GM18870 (cell line): ENCODE results near the gene CLDN4.
"Not testable (repeated sequence)": the region's sequence is repeated elsewhere in the genome, so short reads cannot be mapped to it uniquely, and the experiment has no call there.

ENCODE experiments used
- ATAC-seq: cut with Tn5 transposase; IDR thresholded peaks from one replicate; pipeline ENCODE4 v1.9.1; 2021; ENCODE audit warnings: moderate library complexity; ENCODE audit not compliant: unreplicated experiment

The CLDN4 gene, protein sequence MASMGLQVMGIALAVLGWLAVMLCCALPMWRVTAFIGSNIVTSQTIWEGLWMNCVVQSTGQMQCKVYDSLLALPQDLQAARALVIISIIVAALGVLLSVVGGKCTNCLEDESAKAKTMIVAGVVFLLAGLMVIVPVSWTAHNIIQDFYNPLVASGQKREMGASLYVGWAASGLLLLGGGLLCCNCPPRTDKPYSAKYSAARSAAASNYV

DNA sequence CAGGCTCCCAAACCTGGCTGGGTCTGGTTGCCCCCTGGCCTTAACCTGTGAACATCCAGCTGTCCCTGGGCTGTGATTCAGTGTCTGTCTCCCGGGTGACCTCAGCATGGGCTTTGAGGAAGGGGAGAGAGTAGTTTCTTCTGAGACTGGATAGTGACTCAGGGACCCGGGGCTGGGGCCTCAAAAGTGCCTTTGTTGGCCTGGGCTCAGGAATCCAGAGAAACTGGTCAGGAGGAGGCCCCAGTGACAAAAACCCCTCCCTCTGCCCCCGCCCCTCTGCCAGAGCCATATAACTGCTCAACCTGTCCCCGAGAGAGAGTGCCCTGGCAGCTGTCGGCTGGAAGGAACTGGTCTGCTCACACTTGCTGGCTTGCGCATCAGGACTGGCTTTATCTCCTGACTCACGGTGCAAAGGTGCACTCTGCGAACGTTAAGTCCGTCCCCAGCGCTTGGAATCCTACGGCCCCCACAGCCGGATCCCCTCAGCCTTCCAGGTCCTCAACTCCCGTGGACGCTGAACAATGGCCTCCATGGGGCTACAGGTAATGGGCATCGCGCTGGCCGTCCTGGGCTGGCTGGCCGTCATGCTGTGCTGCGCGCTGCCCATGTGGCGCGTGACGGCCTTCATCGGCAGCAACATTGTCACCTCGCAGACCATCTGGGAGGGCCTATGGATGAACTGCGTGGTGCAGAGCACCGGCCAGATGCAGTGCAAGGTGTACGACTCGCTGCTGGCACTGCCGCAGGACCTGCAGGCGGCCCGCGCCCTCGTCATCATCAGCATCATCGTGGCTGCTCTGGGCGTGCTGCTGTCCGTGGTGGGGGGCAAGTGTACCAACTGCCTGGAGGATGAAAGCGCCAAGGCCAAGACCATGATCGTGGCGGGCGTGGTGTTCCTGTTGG, at the start of gene CLDN4:
Gene CLDN4 (plus strand): TSS at position 316 of the 903 bp plus-strand sequence. CDS start 206 bp downstream, at position 522.
- no peak for ATAC-seq

DNA sequence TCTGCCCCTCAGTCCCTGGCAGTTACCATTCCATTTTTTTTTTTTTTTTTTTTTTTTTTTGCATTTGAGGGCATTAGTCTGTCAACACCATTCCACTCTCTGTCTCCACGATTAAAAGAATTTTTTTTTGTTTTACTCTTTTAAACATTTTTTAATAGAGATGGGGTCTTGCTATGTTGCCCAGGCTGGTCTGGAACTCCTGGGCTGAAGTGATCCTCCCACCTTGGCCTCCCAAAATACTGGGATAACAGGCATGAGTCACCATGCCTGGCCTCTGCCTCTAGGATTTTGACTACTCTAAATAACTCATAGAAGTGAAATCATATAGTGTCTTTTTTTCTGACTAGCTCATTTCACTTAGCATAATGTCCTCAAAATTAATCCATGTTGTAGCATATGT, 44.2 kb upstream of the CLDN4 start:
- ATAC-seq, result no peak

DNA sequence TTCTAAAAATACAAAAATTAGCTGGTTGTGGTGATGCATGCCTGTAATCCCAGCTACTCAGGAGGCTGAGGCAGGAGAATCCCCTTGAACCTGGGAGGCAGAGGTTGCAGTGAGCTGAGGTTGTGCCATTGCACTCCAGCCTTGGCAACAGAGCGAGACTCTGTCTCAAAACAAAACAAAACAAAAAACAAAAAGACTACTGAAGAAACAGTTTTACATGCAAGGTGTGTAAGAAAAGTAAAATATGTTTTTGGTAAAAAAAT, 43.1 kb upstream of the CLDN4 start:
- ATAC-seq, result not testable (repeated sequence)

DNA sequence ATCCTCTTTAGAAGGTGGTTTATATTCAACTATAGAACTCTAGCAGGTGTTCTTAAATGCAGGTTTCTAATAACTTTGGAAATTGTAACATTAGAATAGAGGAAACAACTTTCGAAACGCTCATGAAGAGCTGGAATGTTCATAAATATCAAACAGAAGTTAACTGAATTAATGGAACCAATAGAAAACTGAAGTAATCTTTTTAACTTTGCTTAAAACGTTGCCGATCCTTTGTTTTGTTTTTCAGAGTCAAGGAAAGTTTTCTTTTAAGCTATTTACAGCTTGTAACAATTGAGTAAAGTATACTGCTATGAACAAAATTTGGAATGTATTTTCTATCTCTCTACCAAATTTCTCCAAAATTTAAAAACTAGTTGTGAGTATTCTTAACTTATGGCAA, 41.7 kb upstream of the CLDN4 start:
- ATAC-seq, result no peak

DNA sequence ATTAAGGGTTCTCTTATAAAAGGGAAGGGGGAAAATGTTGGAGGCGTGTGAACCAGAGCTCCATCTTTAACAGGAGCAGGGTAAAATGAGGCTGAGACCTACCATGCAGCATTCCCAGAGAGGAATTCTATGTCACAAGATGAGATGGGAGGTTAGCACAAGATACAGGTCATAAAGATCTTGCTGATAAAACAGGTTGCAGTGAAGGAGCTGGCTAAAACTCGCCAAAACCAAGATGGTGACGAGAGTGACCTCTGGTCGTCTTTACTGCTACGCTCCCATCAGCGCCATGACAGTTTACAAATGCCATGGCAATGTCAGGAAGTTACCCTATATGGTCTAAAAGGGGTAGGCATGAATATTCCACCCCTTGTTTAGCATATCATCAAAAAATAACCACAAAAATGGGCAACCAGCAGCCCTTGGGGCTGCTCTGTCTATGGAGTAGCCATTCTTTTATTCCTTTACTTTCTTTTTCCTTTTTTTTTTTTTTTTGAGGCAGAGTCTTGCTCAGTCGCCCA, 39.6 kb upstream of the CLDN4 start:
- not testable (repeated sequence) for ATAC-seq

DNA sequence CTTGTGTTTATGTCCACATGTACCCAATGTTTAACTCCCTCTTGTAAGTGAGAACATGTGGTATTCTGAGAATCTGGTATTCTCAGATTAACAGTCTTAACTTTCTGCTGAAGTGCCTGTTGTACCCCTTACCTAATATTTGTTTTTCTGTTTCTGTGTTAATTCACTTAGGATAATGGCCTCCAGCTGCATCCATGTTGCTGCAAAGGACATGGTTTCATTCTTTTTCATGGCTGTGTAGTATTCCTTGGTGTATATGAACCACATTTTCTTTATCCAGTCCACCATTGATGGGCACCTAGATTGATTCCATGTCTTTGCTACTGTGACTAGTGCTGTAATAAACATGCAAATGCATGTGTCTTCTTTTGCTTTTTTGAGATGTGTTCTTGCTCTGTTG, 35.6 kb upstream of the CLDN4 start:
- ATAC-seq, result not testable (repeated sequence)

DNA sequence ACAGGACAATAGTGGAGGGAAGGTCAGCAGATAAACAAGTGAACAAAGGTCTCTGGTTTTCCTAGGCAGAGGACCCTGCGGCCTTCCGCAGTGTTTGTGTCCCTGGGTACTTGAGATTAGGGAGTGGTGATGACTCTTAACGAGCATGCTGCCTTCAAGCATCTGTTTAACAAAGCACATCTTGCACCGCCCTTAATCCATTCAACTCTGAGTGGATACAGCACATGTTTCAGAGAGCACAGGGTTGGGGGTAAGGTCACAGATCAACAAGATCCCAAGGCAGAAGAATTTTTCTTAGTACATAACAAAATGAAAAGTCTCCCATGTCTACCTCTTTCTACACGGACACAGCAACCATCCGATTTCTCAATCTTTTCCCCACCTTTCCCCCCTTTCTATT, 34.1 kb upstream of the CLDN4 start:
- not testable (repeated sequence) for ATAC-seq

DNA sequence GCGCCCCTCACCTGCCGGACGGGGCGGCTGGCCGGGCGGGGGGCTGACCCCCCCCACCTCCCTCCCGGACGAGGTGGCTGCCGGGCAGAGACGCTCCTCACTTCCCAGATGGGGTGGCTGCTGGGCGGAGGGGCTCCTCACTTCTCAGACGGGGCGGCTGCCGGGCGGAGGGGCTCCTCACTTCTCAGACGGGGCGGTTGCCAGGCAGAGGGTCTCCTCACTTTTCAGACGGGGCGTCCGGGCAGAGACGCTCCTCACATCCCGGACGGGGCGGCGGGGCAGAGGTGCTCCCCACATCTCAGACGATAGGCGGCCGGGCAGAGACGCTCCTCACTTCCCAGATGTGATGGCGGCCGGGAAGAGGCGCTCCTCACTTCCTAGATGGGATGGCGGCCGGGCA, 33.6 kb upstream of the CLDN4 start:
- not testable (repeated sequence) for ATAC-seq

DNA sequence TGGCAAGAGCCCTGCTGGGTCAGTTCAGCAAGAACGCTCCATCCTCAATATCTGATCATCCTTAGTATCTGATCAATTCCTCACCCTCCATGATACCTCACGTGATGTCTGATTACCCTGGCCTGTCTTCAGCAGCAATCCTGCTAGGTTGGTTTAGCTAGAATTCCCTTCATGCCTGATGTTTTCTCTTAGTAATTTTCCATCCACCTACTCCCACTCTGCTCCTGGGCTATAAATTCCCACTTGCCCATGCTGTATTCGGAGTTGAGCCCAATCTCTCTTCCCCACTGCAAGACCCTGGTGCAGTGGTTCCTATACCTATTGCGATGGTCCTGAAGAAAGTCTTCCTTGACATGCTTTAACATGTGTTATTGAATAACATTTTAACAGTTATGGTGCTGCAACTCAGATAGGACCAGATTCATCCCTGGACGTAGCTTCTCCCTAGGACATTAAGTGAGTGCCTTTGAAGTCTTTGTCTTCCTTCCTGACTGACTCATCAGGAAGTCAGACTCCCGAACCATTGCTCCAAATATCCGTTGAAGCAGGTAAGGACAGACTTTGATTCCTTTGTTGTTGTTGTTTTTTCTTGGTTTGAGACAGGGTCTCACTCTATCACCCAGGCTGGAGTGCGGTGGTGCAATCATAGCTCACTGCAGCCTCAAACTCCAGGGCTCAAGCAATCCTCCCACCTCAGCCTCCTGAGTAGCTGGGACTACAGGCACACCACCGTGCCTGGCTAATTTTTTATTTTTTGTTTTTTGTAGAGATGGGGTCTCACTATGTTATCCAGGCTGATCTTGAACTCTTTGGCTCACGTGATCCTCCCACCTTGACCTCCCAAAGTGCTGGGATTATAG, 31.3 kb upstream of the CLDN4 start:
- ATAC-seq, result no peak

DNA sequence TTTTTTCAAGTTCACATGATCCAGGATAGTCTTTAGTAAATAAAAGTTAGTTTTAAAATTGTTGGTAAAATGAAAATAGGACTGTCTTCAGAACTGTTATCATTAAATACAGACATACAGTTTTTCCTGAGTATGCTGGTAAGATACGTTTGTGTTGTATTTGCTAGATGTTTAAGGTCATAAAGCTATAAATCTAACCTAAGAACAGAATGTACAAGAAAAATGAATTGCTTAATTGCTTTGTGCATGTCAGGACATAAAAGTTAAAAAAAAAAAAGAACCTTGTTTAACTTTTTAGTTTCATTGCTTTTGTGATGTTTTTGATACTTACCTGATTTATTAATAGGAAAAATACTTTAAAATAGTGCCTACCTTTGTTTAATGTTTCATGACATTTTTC, 29.2 kb upstream of the CLDN4 start:
- no peak for ATAC-seq

DNA sequence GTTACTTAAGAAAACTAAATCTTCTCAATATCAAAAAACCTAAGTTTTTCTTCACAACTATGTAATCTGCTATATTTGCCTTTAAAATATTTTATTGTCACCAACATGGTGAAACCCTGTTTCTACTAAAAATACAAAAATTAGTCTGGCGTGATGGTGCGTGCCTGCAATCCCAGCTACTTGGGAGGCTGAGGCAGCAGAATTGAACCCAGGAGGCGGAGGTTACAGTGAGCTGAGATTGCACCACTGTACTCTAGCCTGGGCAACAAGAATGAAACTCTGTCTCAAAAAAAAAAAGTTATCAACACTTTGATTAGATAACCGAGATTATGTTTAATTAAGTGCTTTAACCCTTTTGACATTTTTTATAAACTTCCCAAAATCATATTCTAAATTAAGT, 28.3 kb upstream of the CLDN4 start:
- no peak for ATAC-seq

DNA sequence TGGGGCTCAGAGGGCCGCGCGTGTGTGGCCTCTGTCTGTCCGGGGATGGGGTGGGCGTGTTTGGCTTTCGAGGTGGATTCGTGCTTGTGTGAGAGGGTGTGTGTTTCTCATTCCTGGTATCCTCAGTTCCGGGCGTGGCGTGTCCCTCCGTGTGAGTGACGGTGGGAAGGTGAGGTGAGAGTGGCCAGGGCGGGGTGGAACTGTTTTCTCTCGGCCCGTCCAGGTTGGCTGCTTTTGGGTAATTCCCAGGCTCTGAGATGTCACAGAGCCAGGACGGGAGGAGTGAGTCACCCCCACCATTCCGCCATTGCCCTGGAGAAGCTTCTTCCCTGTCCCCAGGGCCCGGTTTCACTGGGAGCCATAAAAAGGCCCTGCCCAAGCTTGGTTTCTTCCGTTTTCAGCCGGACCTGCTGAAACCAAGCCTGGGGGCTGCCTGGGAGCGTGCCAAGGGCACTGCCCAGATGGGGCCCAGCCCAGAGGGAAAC, 21.3 kb upstream of the CLDN4 start:
- no peak for ATAC-seq

DNA sequence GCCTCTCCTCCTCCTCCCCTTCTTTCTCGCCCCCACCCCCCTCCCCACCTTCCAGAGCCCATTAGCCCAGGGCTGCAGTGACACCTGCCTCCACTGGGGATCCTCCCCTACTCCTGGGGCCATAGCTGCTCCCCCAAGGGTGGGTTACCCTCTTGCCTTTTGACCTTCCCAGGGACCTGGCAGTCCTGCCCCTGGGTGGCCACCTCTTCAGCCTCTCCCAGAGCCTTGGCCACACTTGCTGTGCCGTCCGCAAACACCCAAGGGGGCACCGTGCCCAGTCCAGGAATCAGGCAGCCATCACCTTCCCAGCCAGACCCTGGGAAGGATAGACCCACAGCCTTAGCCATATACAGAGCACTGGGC, 19.8 kb upstream of the CLDN4 start:
- ATAC-seq, result no peak

DNA sequence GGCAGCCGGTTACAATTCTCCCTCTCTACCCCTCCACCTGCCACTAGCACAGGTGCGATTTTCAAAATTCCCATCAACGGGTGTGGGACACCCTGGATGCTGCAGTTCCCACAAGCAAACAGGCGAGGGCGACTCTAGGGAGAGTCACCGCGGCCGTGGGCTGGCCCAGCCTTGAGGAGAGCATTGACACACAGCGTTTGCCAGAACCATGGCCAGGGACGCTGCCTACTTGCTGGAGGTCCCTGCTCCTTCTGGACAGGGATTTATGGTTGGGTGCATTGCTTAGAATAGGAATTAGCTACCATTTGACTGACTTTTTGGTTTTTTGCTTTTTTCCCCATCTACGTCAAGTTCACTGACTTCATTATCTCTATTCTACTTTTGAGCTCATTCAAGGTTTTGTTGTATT, 19.0 kb upstream of the CLDN4 start:
- ATAC-seq, result no peak

DNA sequence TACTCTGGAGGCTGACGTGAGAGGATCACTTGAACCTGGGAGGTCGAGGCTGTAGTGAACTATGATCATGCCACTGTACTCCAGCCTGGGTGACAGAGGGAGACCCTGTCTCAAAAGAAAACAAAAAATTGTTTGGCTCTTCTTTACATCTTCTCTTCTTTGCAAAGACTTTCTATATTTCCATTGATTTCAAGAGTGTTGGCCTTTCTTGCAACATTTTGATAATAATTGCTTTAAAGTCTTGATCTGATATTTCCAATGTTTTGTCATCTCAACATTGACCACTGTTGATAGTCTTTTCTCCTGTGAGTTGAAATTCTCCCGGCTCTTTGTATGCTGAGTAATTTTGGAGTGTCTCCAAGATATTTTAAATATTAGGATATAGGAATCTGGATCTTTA, 17.8 kb upstream of the CLDN4 start:
- no peak for ATAC-seq

DNA sequence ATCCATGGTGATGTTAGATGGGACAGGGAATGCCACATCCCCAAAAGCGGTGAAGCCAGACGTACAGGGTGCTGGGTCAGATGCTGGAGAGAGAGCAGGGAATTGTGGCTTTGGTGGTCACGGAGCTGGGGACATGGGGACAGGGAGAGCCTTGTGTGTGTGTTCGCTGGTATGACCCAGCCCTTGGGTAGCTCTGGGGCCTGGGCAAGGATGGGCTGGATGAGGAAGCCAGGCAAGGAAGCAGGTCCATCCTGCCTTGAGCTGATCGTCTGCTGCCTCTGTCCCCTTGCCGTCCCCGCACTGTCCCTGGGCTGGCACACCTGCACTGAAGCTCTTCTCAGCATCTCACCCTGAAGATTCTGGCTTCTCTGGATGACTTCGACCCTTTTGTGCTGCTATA, 15.4 kb upstream of the CLDN4 start:
- no peak for ATAC-seq

DNA sequence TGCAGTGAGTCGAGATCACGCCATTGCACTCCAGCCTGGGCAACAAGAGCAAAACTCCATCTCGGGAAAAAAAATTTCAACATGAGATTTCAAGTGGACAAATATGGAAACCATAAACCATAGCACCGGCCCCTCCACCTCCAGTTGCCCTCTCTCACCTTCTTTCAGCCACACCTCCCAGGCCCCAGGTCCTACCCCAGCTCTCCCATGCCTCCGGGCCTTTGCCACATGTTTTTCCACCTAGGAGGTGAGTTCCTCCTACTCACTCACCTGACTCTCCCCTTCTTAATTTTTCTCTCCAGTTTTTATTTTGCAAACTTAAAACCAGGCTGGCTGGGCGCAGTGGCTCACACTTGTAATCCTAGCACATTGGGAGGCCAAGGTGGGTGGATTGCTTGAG, 13.7 kb upstream of the CLDN4 start:
- no peak for ATAC-seq

DNA sequence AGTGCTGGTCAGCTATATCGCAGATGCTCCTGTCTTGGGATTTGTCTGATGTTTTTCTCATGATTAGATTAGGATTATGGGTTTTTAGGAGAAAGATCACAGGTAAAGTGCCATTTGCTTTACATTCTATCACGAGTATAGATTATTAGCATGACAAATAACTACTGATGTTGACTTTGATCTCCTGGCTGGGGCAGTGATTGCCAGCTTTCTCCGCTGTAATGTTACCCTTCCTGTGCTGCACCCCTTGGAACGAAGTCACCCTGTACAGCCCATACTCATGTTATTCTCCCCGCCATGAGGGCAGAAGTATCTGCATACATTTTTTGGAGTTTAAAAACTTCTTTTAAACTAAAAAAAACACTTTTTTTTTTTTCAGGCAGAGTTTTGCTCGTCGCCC, 10.8 kb upstream of the CLDN4 start:
- no peak for ATAC-seq

DNA sequence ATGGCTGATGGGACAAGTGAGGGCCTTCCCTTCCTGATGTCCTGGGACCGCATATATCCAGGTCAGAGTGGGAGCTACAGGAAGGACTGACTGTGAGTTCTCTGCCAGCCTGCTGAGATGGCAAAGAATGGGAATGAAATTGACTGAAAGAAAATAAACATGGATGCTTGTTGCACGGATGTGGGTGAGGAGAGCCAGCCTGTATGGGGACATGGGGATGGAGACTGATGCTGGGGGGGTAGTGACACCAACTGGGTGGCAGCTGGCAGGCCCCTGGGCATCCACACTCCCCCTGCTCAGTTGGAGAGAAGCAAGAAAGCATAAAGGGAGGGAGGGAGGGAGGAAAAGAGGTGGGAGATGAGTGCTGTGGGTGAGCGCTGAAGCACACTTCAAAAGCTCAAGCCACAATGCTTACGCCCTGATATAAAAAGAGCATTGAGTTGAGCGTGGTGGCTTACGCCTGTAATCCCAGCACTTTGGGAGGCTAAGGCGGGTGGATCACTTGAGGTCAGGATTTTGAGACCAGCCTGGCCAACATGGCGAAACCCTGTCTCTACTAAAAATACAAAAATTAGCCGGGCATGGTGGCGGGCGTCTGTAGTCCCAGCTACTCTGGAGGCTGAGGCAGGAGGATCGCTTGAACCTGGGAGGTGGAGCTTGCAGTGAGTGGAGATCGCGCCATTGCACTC, 9.1 kb upstream of the CLDN4 start:
- not testable (repeated sequence) for ATAC-seq

DNA sequence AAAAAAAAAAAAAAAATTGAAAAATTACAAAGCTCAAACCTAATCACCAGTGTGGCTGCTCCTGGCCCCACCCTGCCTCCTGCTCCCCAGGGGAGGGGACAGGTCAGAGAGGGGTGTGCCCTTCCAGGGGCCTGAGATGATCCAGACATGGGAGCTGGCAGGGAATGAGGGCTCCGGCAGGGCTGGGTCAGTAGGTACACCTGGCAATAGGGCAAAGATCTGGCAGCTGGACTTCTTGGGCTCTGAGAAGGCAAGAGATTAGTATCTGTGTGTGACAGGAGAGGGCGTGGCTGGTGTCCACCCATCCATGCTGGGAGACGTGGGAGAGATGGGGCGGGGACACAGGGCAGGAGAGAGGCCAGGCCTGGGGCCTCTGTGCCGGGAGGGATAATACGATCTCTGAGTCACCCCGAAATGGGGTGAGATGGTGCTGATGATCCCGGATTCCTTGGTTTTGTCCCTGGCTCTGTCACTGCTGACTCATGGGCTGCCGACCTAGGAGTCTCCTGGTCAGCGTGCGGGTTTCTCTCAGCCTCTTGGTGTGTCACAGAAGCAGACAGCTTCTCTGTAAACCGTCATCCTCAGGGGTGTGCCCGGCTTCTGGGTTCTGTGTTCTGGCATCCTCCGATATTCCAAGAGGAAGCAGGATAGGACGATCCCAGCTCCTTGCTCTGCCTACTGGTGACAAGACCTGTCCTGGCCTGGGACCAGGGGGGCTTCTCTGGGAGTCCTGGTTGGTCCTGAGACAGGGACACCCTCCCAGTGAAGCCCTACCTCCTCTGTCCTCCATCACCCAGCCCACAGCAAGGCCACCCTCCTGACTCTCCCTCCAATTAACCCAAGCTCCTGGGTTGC, 8.2 kb upstream of the CLDN4 start:
- no peak for ATAC-seq
